ENCODE data around the gene PRDX2.

The PRDX2 gene

DNA sequence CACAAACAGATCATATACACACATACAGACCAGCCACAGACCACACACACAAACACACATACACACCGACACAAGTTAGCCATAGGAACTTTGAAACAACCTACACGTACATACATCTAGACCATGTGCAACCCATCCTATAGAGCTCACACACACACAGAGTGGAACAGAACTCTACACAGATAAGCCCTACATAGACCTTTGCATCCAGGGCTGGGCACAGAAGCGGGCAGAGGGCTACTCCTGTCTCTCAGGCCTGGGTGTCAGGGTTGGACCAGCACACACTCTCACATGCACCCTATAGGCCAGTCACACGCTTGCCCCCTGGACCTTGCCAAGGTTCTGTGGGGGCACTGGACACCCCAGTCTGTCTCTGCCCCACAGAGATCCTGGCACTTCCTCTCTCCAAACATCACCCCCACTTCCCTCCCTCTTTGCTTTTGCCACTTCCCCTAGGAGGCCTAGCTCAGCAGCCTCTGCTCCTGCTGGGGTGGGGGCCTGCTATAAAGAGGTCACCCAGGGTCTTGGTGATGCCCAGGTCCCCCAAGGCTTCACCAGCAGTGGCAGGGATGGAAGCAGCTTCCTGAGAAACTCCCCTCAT, 16.1 kb downstream of the PRDX2 start:
- H3K4me3 ChIP-seq (ENCODE audit: low read depth, low read length) = no peak overlapping the region
- TF ChIP-seq, protein P1, sequence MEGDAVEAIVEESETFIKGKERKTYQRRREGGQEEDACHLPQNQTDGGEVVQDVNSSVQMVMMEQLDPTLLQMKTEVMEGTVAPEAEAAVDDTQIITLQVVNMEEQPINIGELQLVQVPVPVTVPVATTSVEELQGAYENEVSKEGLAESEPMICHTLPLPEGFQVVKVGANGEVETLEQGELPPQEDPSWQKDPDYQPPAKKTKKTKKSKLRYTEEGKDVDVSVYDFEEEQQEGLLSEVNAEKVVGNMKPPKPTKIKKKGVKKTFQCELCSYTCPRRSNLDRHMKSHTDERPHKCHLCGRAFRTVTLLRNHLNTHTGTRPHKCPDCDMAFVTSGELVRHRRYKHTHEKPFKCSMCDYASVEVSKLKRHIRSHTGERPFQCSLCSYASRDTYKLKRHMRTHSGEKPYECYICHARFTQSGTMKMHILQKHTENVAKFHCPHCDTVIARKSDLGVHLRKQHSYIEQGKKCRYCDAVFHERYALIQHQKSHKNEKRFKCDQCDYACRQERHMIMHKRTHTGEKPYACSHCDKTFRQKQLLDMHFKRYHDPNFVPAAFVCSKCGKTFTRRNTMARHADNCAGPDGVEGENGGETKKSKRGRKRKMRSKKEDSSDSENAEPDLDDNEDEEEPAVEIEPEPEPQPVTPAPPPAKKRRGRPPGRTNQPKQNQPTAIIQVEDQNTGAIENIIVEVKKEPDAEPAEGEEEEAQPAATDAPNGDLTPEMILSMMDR (IDR thresholded peaks at IDR 0.05; ENCODE audit: low read depth, low read length) = no peak

DNA sequence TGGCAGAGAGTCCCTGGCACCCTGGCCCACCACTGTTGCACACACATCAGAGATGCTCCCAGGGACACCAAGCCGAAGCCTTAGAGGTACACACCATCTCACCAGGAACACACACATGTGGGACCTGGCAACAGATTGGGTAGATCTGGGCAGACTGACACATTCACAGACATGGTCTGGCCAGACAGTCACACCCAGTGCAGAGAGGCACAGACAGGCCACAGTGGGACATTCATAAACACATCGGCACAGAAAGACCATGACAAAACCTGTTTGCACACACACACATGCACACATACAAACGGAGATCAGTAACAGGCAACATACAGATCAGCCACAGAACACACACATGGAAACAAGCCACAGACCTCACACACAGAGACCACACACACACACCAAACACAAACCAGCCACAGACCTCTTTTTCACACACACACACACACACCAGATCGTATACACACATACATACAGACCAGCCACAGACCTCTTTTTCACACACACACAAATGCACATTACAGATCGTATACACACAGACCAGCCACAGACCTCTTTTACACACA, 16.6 kb downstream of the PRDX2 start:
- TF ChIP-seq, protein P1 (IDR thresholded peaks at IDR 0.05; ENCODE audit: low read depth, low read length) = no peak
- H3K4me3 ChIP-seq (ENCODE audit: low read depth, low read length) = no peak overlapping the region

GRCh38 chr19:12784394-12784870, 17.2 kb downstream of the PRDX2 start:
- TF ChIP-seq, protein P1 (IDR thresholded peaks at IDR 0.05; ENCODE audit: low read depth, low read length) = no peak
- H3K4me3 ChIP-seq (ENCODE audit: low read depth, low read length) = no peak overlapping the region

DNA sequence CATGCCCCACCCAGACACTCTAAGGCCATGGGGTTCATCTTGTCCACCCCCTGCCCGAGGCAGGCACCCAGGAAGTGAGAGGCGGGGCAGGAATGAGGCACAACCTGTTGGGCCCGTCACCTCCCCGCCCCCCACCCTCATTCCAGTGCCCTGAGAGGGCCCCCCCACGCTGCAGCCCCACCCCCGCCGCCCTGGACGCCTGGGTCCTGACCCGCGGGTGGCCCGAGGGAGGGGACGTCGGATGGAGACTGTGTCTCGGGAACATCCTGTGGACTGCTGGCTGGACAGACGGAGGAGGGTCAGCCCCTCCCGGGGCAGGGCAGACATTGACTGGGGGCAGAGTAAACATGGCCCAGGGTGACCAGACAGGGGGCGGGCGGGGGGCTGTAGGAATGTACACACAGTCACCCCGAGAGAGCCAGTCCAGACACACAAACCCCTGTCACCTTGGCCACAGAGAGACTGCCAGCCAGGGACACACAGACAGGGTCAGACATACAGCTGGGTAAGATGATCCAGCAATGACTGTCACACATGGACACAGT, 17.7 kb downstream of the PRDX2 start:
- TF ChIP-seq, protein P1 (IDR thresholded peaks at IDR 0.05; ENCODE audit: low read depth, low read length) = no peak
- no peak overlapping the region for H3K4me3 ChIP-seq (ENCODE audit: low read depth, low read length)

- no peak overlapping the region for H3K4me3 ChIP-seq (ENCODE audit: low read depth, low read length)
- TF ChIP-seq, protein P1 (IDR thresholded peaks at IDR 0.05; ENCODE audit: low read depth, low read length) = no peak
Observed at GRCh38 chr19:12783291-12783848, 18.2 kb downstream of the PRDX2 start.

GRCh38 chr19:12782424-12783290, 18.9 kb downstream of the PRDX2 start:
- peak overlapping the region; percentile 53 for H3K4me3 ChIP-seq (ENCODE audit: low read depth, low read length)
- TF ChIP-seq, protein P1 (IDR thresholded peaks at IDR 0.05; ENCODE audit: low read depth, low read length) = no peak
